MM.1S (cell line): Measurements from ENCODE around the gene CARD11.

ENCODE experiments used
- DNase-seq: peaks from one replicate; pipeline ENCODE4 v3.0.0-alpha.2; 2015
- H2AFZ ChIP-seq: fragments of 300-600 bp; sonication (generic); 2 replicates; pipeline ENCODE4 v1.6.0; 2016; ENCODE audit warnings: antibody characterized with exemption, low read length
- H3F3A ChIP-seq: fragments of 300-600 bp; sonication (generic); 2 replicates; pipeline ENCODE4 v1.6.1; 2016; ENCODE audit warnings: mild to moderate bottlenecking, antibody characterized with exemption, low read length, moderate library complexity, mixed read lengths; ENCODE audit not compliant: insufficient read depth
- H3K27ac ChIP-seq: fragments of 300-600 bp; sonication (generic); 2 replicates; pipeline ENCODE4 v1.5.1; 2016; ENCODE audit warnings: mild to moderate bottlenecking, low read length
- H3K27me3 ChIP-seq: fragments of 300-600 bp; sonication (generic); replicated peaks from 2 replicates; pipeline ENCODE4 v1.6.0; 2016; ENCODE audit warnings: low read length; ENCODE audit not compliant: insufficient read depth
- H3K36me3 ChIP-seq: fragments of 300-600 bp; sonication (generic); replicated peaks from 2 replicates; pipeline ENCODE4 v1.6.1; 2016; ENCODE audit warnings: mild to moderate bottlenecking, low read length, mixed read lengths; ENCODE audit not compliant: insufficient read depth
- H3K4me1 ChIP-seq: fragments of 300-600 bp; sonication (generic); 2 replicates; pipeline ENCODE4 v1.6.1; 2016; ENCODE audit warnings: low read length, mixed read lengths
- H3K4me2 ChIP-seq: fragments of 300-600 bp; sonication (generic); 2 replicates; pipeline ENCODE4 v1.6.0; 2016; ENCODE audit warnings: low read depth, low read length
- H3K4me3 ChIP-seq: fragments of 300-600 bp; sonication (generic); 2 replicates; pipeline ENCODE4 v1.5.1; 2016; ENCODE audit warnings: low read length, mixed read lengths
- H3K79me2 ChIP-seq: fragments of 300-600 bp; sonication (generic); 2 replicates; pipeline ENCODE4 v1.6.1; 2016; ENCODE audit warnings: mixed run types, low read length, mixed read lengths
- H3K9ac ChIP-seq: fragments of 300-600 bp; sonication (generic); 2 replicates; pipeline ENCODE4 v1.6.1; 2016; ENCODE audit warnings: low read length, mixed read lengths
- H3K9me2 ChIP-seq: fragments of 300-600 bp; sonication (generic); replicated peaks from 2 replicates; pipeline ENCODE4 v1.6.1; 2016; ENCODE audit warnings: mild to moderate bottlenecking, low read length, mixed read lengths; ENCODE audit not compliant: insufficient read depth
- H3K9me3 ChIP-seq: fragments of 300-600 bp; sonication (generic); replicated peaks from 2 replicates; pipeline ENCODE4 v1.6.1; 2016; ENCODE audit warnings: mild to moderate bottlenecking, low read length, mixed read lengths; ENCODE audit not compliant: insufficient read depth
- H4K20me1 ChIP-seq: fragments of 300-600 bp; sonication (generic); 2 replicates; pipeline ENCODE4 v1.6.1; 2016; ENCODE audit warnings: mild to moderate bottlenecking, low read length, moderate library complexity, mixed read lengths; ENCODE audit not compliant: insufficient read depth
- CTCF ChIP-seq: fragments of 300-600 bp; sonication (generic); IDR thresholded peaks from 2 replicates; pipeline ENCODE4 v1.5.1; 2016; ENCODE audit warnings: antibody characterized with exemption, low read length, mixed read lengths
- EZH2 ChIP-seq: fragments of 300-600 bp; sonication (generic); optimal IDR thresholded peaks from 2 replicates; pipeline ENCODE3; 2017; ENCODE audit warnings: low read depth, mild to moderate bottlenecking, antibody characterized with exemption, low read length, mixed read lengths
- EZH2phosphoT487 ChIP-seq: fragments of 300-600 bp; sonication (generic); IDR thresholded peaks from 2 replicates; pipeline ENCODE4 v1.6.1; 2018; ENCODE audit warnings: antibody characterized with exemption, low read length

Gene CARD11

GRCh38 chr7:3020416-3020815, 23.3 kb downstream of the CARD11 start:
- Histone ChIP-seq H2AFZ (no peak overlapping the region), H3F3A (no peaks in the 10 kb centered on the region), H3K4me3 (no peak overlapping the region), H3K9ac (no peak overlapping the region), H3K4me1 (no peaks in the 10 kb centered on the region), H3K27ac (no peak overlapping the region), H3K27me3 (no peaks in the 10 kb centered on the region), H3K9me3 (no peaks in the 10 kb centered on the region), H3K9me2 (no peaks in the 10 kb centered on the region), H3K79me2 (peaks cover 19% of the 10 kb centered on the region), H3K36me3 (no peaks in the 10 kb centered on the region), H3K4me2 (no peak overlapping the region), H4K20me1 (no peaks in the 10 kb centered on the region)
- TF ChIP-seq CTCF (no peak), EZH2 (no peak)
- DNase-seq = no peak

- Histone ChIP-seq H3K4me1 (no peaks in the 10 kb centered on the region), H3K4me2 (no peak overlapping the region), H3K4me3 (no peak overlapping the region), H3K79me2 (peaks cover 15% of the 10 kb centered on the region), H3K27me3 (no peaks in the 10 kb centered on the region), H3K9me3 (no peaks in the 10 kb centered on the region), H2AFZ (no peak overlapping the region), H3F3A (no peaks in the 10 kb centered on the region), H3K27ac (no peak overlapping the region), H3K9me2 (no peaks in the 10 kb centered on the region), H3K9ac (no peak overlapping the region), H3K36me3 (no peaks in the 10 kb centered on the region), H4K20me1 (no peaks in the 10 kb centered on the region)
- TF ChIP-seq EZH2phosphoT487 = no peak
- TF ChIP-seq CTCF = no peak
- no peak for TF ChIP-seq EZH2
- DNase-seq = no peak
Measured at GRCh38 chr7:3019801-3020200, 23.9 kb downstream of the CARD11 start.

GRCh38 chr7:3013975-3014792, 29.5 kb downstream of the CARD11 start:
- TF ChIP-seq EZH2 = no peak
- TF ChIP-seq EZH2phosphoT487 = no peak
- TF ChIP-seq CTCF = no peak
- H3K36me3 ChIP-seq = no peaks in the 10 kb centered on the region
- H3K9me2 ChIP-seq = no peaks in the 10 kb centered on the region
- no peaks in the 10 kb centered on the region for H3F3A ChIP-seq
- peaks cover 4% of the 10 kb centered on the region; the same call in 1 of the 2 replicates for H3K79me2 ChIP-seq
- DNase-seq = no peak
- no peak overlapping the region for H3K9ac ChIP-seq
- no peak overlapping the region for H3K27ac ChIP-seq
- H3K4me2 ChIP-seq = no peak overlapping the region
- H3K27me3 ChIP-seq = no peaks in the 10 kb centered on the region
- no peaks in the 10 kb centered on the region for H3K9me3 ChIP-seq
- H3K4me1 ChIP-seq = 0 out of 2 replicates have a peak, but pooled peaks cover 4% of the 10 kb centered on the region
- no peak overlapping the region for H3K4me3 ChIP-seq
- H2AFZ ChIP-seq = no peak overlapping the region
- H4K20me1 ChIP-seq = no peaks in the 10 kb centered on the region
